Hepatocyte (in vitro differentiated cells): ENCODE measurements around the gene TCEAL4. TPM values are rescaled to one million over a fixed set of nuclear protein-coding genes. Genes with fewer than 3 reads are reported as not detected.

Experiments
- DNase-seq: peaks from one replicate; pipeline ENCODE4 v3.0.0-alpha.2; 2016; ENCODE audit warnings: low spot score
- H2AFZ ChIP-seq: fragments of 200-600 bp; sonication (generic); 2 replicates; pipeline ENCODE4 v1.6.0; 2016; ENCODE audit warnings: antibody characterized with exemption, mild to moderate bottlenecking
- H3K27ac ChIP-seq: fragments of 200-600 bp; sonication (generic); 2 replicates; pipeline ENCODE4 v1.5.1; 2016; ENCODE audit warnings: mild to moderate bottlenecking
- H3K27me3 ChIP-seq: fragments of 200-600 bp; sonication (generic); 2 replicates; pipeline ENCODE4 v1.6.1; 2016
- H3K36me3 ChIP-seq: fragments of 200-600 bp; sonication (generic); replicated peaks from 2 replicates; pipeline ENCODE4 v1.5.1; 2016; ENCODE audit warnings: low read depth; ENCODE audit not compliant: insufficient read depth
- H3K4me1 ChIP-seq: fragments of 200-600 bp; sonication (generic); 2 replicates; pipeline ENCODE4 v1.5.1; 2016; ENCODE audit warnings: mild to moderate bottlenecking, moderate library complexity; ENCODE audit not compliant: insufficient read depth
- H3K4me2 ChIP-seq: fragments of 200-600 bp; sonication (generic); 2 replicates; pipeline ENCODE4 v1.6.0; 2016
- H3K4me3 ChIP-seq: fragments of 200-600 bp; sonication (generic); 2 replicates; pipeline ENCODE4 v1.5.1; 2016; ENCODE audit warnings: mild to moderate bottlenecking
- H3K79me2 ChIP-seq: fragments of 200-600 bp; sonication (generic); 2 replicates; pipeline ENCODE4 v1.6.0; 2017; ENCODE audit warnings: mild to moderate bottlenecking
- H3K9me2 ChIP-seq: fragments of 200-600 bp; sonication (generic); replicated peaks from 2 replicates; pipeline ENCODE4 v1.6.0; 2017; ENCODE audit warnings: mild to moderate bottlenecking; ENCODE audit not compliant: insufficient read depth
- H3K9me3 ChIP-seq: fragments of 200-600 bp; sonication (generic); 2 replicates; pipeline ENCODE4 v1.5.1; 2016; ENCODE audit warnings: low read depth, mild to moderate bottlenecking
- H4K20me1 ChIP-seq: fragments of 200-600 bp; sonication (generic); 2 replicates; pipeline ENCODE4 v1.6.0; 2016; ENCODE audit warnings: mild to moderate bottlenecking; ENCODE audit not compliant: insufficient read depth, poor library complexity, severe bottlenecking
- EZH2 ChIP-seq: fragments of 200-600 bp; sonication (generic); IDR thresholded peaks from 2 replicates; pipeline ENCODE4 v1.6.1; 2016; ENCODE audit warnings: antibody characterized with exemption, mild to moderate bottlenecking, borderline replicate concordance
- EZH2phosphoT487 ChIP-seq: fragments of 200-600 bp; sonication (generic); IDR thresholded peaks from one replicate; pipeline ENCODE4 v1.6.1; 2018; ENCODE audit warnings: antibody characterized with exemption, mild to moderate bottlenecking, low read depth, moderate library complexity; ENCODE audit not compliant: unreplicated experiment, severe bottlenecking
- WGBS: methylation state at CpG from one replicate; pipeline ENCODE4 v1.1.6; 2016; ENCODE audit warnings: low lambda C conversion rate; ENCODE audit errors: missing lambda C conversion rate; 5-methylcytosine and 5-hydroxymethylcytosine counted together
- polyA plus RNA-seq: library from polyadenylated mRNA; unstranded; fragments of >200 nt; fragmentation: Nextera tagmentation; extraction: Ambion mirVana; gene quantifications from 2 replicates; pipeline ENCODE4 v1.2.1, GENCODE V29; 2016
- total RNA-seq: library from RNA; depleted of rRNA; stranded (reverse); fragments of >200 nt; gene quantifications from 2 replicates; pipeline ENCODE4 v1.2.3, GENCODE V29; 2014
- TF ChIP-seq, protein P1 (sequence below): fragments of 200-600 bp; sonication (generic); IDR thresholded peaks from 2 replicates; pipeline ENCODE4 v1.5.1; 2016; ENCODE audit warnings: antibody characterized with exemption, mild to moderate bottlenecking; ENCODE audit not compliant: poor library complexity

The TCEAL4 gene
- total and polyA plus RNA-seq, 2 experiments from 2014 or later = 84.2 to 171 TPM

DNA sequence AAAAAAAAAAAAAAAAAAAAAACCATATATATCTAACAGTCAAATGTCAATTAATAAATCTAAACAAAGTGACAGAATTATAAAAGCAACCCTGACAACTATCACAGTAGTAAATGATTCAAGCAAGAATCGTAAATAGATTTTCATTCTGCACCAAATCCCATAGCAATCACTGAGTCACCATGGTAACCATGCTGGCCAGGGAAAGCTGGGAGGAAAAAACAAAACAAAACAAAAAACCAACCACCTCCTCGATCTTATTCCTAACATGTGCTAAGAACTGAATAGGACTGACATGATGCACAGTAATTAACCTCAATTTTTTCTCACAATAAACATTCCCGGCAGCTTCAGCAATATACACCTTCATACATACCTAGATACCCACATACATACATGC lies 35.4 kb upstream of the TCEAL4 start:
- no peak for TF ChIP-seq EZH2
- TF ChIP-seq, protein P1, sequence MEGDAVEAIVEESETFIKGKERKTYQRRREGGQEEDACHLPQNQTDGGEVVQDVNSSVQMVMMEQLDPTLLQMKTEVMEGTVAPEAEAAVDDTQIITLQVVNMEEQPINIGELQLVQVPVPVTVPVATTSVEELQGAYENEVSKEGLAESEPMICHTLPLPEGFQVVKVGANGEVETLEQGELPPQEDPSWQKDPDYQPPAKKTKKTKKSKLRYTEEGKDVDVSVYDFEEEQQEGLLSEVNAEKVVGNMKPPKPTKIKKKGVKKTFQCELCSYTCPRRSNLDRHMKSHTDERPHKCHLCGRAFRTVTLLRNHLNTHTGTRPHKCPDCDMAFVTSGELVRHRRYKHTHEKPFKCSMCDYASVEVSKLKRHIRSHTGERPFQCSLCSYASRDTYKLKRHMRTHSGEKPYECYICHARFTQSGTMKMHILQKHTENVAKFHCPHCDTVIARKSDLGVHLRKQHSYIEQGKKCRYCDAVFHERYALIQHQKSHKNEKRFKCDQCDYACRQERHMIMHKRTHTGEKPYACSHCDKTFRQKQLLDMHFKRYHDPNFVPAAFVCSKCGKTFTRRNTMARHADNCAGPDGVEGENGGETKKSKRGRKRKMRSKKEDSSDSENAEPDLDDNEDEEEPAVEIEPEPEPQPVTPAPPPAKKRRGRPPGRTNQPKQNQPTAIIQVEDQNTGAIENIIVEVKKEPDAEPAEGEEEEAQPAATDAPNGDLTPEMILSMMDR = no peak
- no peak for TF ChIP-seq EZH2phosphoT487
- no peaks in the 10 kb centered on the region for H3K36me3 ChIP-seq
- H3K9me2 ChIP-seq = no peaks in the 10 kb centered on the region
- no peak overlapping the region for H3K27ac ChIP-seq
- peaks cover 4% of the 10 kb centered on the region for H3K4me1 ChIP-seq
- no peak overlapping the region for H3K4me2 ChIP-seq
- no peak overlapping the region for H2AFZ ChIP-seq
- no peak for DNase-seq
- H3K27me3 ChIP-seq = no peaks in the 10 kb centered on the region
- H3K9me3 ChIP-seq = no peaks in the 10 kb centered on the region
- 78% methylated on average over 3 of the region's 3 CpGs for WGBS
- no peak overlapping the region for H3K4me3 ChIP-seq
- H3K79me2 ChIP-seq = no peaks in the 10 kb centered on the region
- H4K20me1 ChIP-seq = no peaks in the 10 kb centered on the region

- H3K79me2 ChIP-seq = no peaks in the 10 kb centered on the region
- no peak for DNase-seq
- H4K20me1 ChIP-seq = no peaks in the 10 kb centered on the region
- H3K9me2 ChIP-seq = no peaks in the 10 kb centered on the region
- TF ChIP-seq, protein P1 = no peak
- no peak for TF ChIP-seq EZH2phosphoT487
- no peak for TF ChIP-seq EZH2
- H3K27ac ChIP-seq = no peak overlapping the region
- WGBS = 70% methylated on average over 3 of the region's 3 CpGs
- peaks cover 4% of the 10 kb centered on the region for H3K4me1 ChIP-seq
- H3K9me3 ChIP-seq = no peaks in the 10 kb centered on the region
- no peak overlapping the region for H2AFZ ChIP-seq
- H3K36me3 ChIP-seq = no peaks in the 10 kb centered on the region
- no peak overlapping the region for H3K4me3 ChIP-seq
- no peaks in the 10 kb centered on the region for H3K27me3 ChIP-seq
- no peak overlapping the region for H3K4me2 ChIP-seq
Observed at GRCh38 chrX:103550415-103551051, 34.8 kb upstream of the TCEAL4 start.

GRCh38 chrX:103552236-103552635 lies 33.1 kb upstream of the TCEAL4 start:
- Histone ChIP-seq H3K4me2 (peak overlapping the region; percentile 42), H3K27me3 (no peaks in the 10 kb centered on the region), H3K9me3 (no peaks in the 10 kb centered on the region), H3K4me1 (peaks cover 4% of the 10 kb centered on the region), H2AFZ (no peak overlapping the region), H3K27ac (peak overlapping the region; percentile 26), H3K9me2 (no peaks in the 10 kb centered on the region), H3K4me3 (no peak overlapping the region), H3K79me2 (no peaks in the 10 kb centered on the region), H4K20me1 (no peaks in the 10 kb centered on the region), H3K36me3 (no peaks in the 10 kb centered on the region)
- TF ChIP-seq, protein P1 = no peak
- TF ChIP-seq EZH2 = no peak
- no peak for TF ChIP-seq EZH2phosphoT487
- no peak for DNase-seq
- 58% methylated on average over 1 of the region's 1 CpG for WGBS
